A673 (cell line): Measurements from ENCODE around the gene RAB11FIP3.

Experiments
- CTCF ChIP-seq: fragments of 300-800, 200-600 bp; sonication (generic); conservative IDR thresholded peaks from 2 replicates; pipeline ENCODE4 v1.5.1; 2017; ENCODE audit warnings: low read depth, mild to moderate bottlenecking, antibody characterized with exemption, low read length, moderate library complexity, mixed read lengths
- EZH2 ChIP-seq: fragments of 200-600 bp; sonication (generic); IDR thresholded peaks from 2 replicates; pipeline ENCODE4 v1.6.1; 2017; ENCODE audit warnings: borderline replicate concordance, low read depth, mild to moderate bottlenecking, mixed read lengths, antibody characterized with exemption, low read length; ENCODE audit not compliant: poor library complexity, severe bottlenecking

- TF ChIP-seq CTCF (no peak), EZH2 (no peak)
Measured at GRCh38 chr16:524274-525040, 99.0 kb downstream of the RAB11FIP3 start.
